H9 (cell line): ENCODE measurements around the gene CBLB. TPM values are rescaled to one million over a fixed set of nuclear protein-coding genes. Genes with fewer than 3 reads are reported as not detected.

Source experiments
- DNase-seq: peaks from one replicate; pipeline ENCODE4 v3.0.0-alpha.2; 2017
- H2AFZ ChIP-seq: one replicate; pipeline ENCODE4 v1.6.1; 2013; ENCODE audit warnings: mild to moderate bottlenecking, low read length, control low read depth, moderate library complexity
- H2AK5ac ChIP-seq: 2 replicates; pipeline ENCODE4 v1.6.1; 2013; ENCODE audit warnings: low read length, control low read depth, mixed read lengths; ENCODE audit not compliant: insufficient read length
- H2BK120ac ChIP-seq: one replicate; pipeline ENCODE4 v1.6.1; 2013; ENCODE audit warnings: low read depth, mild to moderate bottlenecking, low read length, control low read depth, inconsistent platforms; ENCODE audit not compliant: poor library complexity, severe bottlenecking
- H2BK12ac ChIP-seq: 2 replicates; pipeline ENCODE4 v1.6.1; 2013; ENCODE audit warnings: low read length, control low read depth, mixed read lengths, low read depth; ENCODE audit not compliant: insufficient read length
- H2BK15ac ChIP-seq: 2 replicates; pipeline ENCODE4 v1.6.1; 2013; ENCODE audit warnings: low read depth, low read length, control low read depth
- H2BK20ac ChIP-seq: one replicate; pipeline ENCODE4 v1.6.1; 2013; ENCODE audit warnings: low read depth, mild to moderate bottlenecking, low read length, control low read depth, inconsistent platforms; ENCODE audit not compliant: poor library complexity, severe bottlenecking
- H2BK5ac ChIP-seq: 2 replicates; pipeline ENCODE4 v1.6.1; 2013; ENCODE audit warnings: low read length, control low read depth, mixed read lengths; ENCODE audit not compliant: insufficient read length
- H3K14ac ChIP-seq: 2 replicates; pipeline ENCODE4 v1.6.1; 2013; ENCODE audit warnings: low read length, control low read depth; ENCODE audit not compliant: insufficient read depth
- H3K18ac ChIP-seq: 2 replicates; pipeline ENCODE4 v1.6.1; 2013; ENCODE audit warnings: low read depth, mild to moderate bottlenecking, mixed read lengths, low read length, control low read depth; ENCODE audit not compliant: insufficient read length
- H3K23ac ChIP-seq: 2 replicates; pipeline ENCODE4 v1.6.1; 2013; ENCODE audit warnings: low read length, control low read depth, mixed read lengths, low read depth; ENCODE audit not compliant: insufficient read length
- H3K23me2 ChIP-seq: 2 replicates; pipeline ENCODE4 v1.6.1; 2013; ENCODE audit warnings: low read depth, mild to moderate bottlenecking, mixed read lengths, low read length, control low read depth; ENCODE audit not compliant: insufficient read length, poor library complexity, severe bottlenecking
- H3K27ac ChIP-seq: 2 replicates; pipeline ENCODE4 v1.5.1; 2013; ENCODE audit warnings: low read length, control low read depth, mixed read lengths, low read depth; ENCODE audit not compliant: insufficient read length
- H3K27me3 ChIP-seq: 2 replicates; pipeline ENCODE4 v1.6.1; 2013; ENCODE audit warnings: low read length, control low read depth, inconsistent platforms; ENCODE audit not compliant: insufficient read depth
- H3K4ac ChIP-seq: 2 replicates; pipeline ENCODE4 v1.6.1; 2013; ENCODE audit warnings: low read depth, mild to moderate bottlenecking, control low read depth, inconsistent platforms, low read length, moderate library complexity
- H3K4me1 ChIP-seq: 2 replicates; pipeline ENCODE4 v1.6.1; 2013; ENCODE audit warnings: low read length, control low read depth, inconsistent platforms; ENCODE audit not compliant: insufficient read depth
- H3K4me2 ChIP-seq: 2 replicates; pipeline ENCODE4 v1.6.1; 2013; ENCODE audit warnings: low read length, control low read depth, mixed read lengths; ENCODE audit not compliant: insufficient read length, insufficient read depth
- H3K56ac ChIP-seq: 2 replicates; pipeline ENCODE4 v1.6.1; 2013; ENCODE audit warnings: low read depth, mild to moderate bottlenecking, mixed read lengths, low read length, control low read depth; ENCODE audit not compliant: insufficient read length
- H3K79me1 ChIP-seq: 2 replicates; pipeline ENCODE4 v1.6.1; 2013; ENCODE audit warnings: low read depth, mild to moderate bottlenecking, moderate library complexity, low read length, control low read depth, inconsistent platforms; ENCODE audit not compliant: insufficient read depth, poor library complexity, severe bottlenecking
- H3K79me2 ChIP-seq: 2 replicates; pipeline ENCODE4 v1.6.1; 2013; ENCODE audit warnings: low read length, control low read depth, inconsistent platforms; ENCODE audit not compliant: insufficient read depth
- H3K9ac ChIP-seq: 2 replicates; pipeline ENCODE4 v1.6.1; 2013; ENCODE audit warnings: low read length, control low read depth, mixed read lengths; ENCODE audit not compliant: insufficient read length; ENCODE audit errors: extremely low read depth
- H3K9me3 ChIP-seq: one replicate; pipeline ENCODE4 v1.6.1; 2013; ENCODE audit warnings: low read depth, low read length, inconsistent platforms; ENCODE audit not compliant: control insufficient read depth
- H3T11ph ChIP-seq: one replicate; pipeline ENCODE4 v1.6.1; 2013; ENCODE audit warnings: mild to moderate bottlenecking, low read length, control low read depth, inconsistent platforms
- H4K20me1 ChIP-seq: one replicate; pipeline ENCODE4 v1.6.1; 2013; ENCODE audit not compliant: control insufficient read depth, insufficient read length, insufficient read depth
- H4K5ac ChIP-seq: 2 replicates; pipeline ENCODE4 v1.6.1; 2013; ENCODE audit warnings: low read depth, mild to moderate bottlenecking, mixed read lengths, low read length, control low read depth; ENCODE audit not compliant: insufficient read length
- H4K8ac ChIP-seq: replicated peaks from 2 replicates; pipeline ENCODE4 v1.6.1; 2013; ENCODE audit warnings: low read length, control low read depth, mixed read lengths, low read depth; ENCODE audit not compliant: insufficient read length
- H4K91ac ChIP-seq: 2 replicates; pipeline ENCODE4 v1.6.1; 2013; ENCODE audit warnings: low read depth, mild to moderate bottlenecking, moderate library complexity, mixed read lengths, low read length, control low read depth; ENCODE audit not compliant: insufficient read length
- H3K27ac Mint-ChIP-seq, 3 experiments: 2 replicates in 2 of 3; 3 replicates in 1 of 3; pipeline ENCODE4 v1.8.0; 2020 to 2021; ENCODE audit warnings: mixed read lengths in 3 of 3, mild to moderate bottlenecking in 1 of 3, moderate library complexity in 1 of 3
- H3K27me3 Mint-ChIP-seq: 2 replicates; pipeline ENCODE4 v1.8.0; 2021; ENCODE audit warnings: low read depth, mild to moderate bottlenecking, moderate library complexity, mixed read lengths
- H3K36me3 Mint-ChIP-seq, 3 experiments: 2 replicates in 2 of 3; 3 replicates in 1 of 3; pipeline ENCODE4 v1.8.0; 2020 to 2021; ENCODE audit warnings: low read depth in 3 of 3, mixed read lengths in 3 of 3; ENCODE audit not compliant: insufficient read depth in 1 of 3
- H3K4me1 Mint-ChIP-seq, 2 experiments: 2 replicates each; pipeline ENCODE4 v1.8.0; 2020; ENCODE audit warnings: mixed read lengths in 2 of 2
- H3K4me3 Mint-ChIP-seq, 2 experiments: 2 replicates in 1 of 2; 3 replicates in 1 of 2; pipeline ENCODE4 v1.8.0; 2020 to 2021; ENCODE audit warnings: mild to moderate bottlenecking in 2 of 2, mixed read lengths in 2 of 2, moderate library complexity in 1 of 2
- H3K9me3 Mint-ChIP-seq, 2 experiments: 2 replicates in 1 of 2; 3 replicates in 1 of 2; pipeline ENCODE4 v1.8.0; 2020; ENCODE audit warnings: mild to moderate bottlenecking in 2 of 2, mixed read lengths in 2 of 2, moderate library complexity in 1 of 2
- WGBS: extraction: QIAGEN DNeasy Blood & Tissue Kit; methylation state at CpG from one replicate; pipeline ENCODE4 v1.1.7; 2013; ENCODE audit warnings: missing lambda C conversion rate, low lambda C conversion rate, mixed read lengths; ENCODE audit not compliant: insufficient read length; ENCODE audit errors: extremely low coverage; 5-methylcytosine and 5-hydroxymethylcytosine counted together
- total RNA-seq: library from RNA; stranded (reverse); gene quantifications from 2 replicates; pipeline ENCODE4 v1.2.1, GENCODE V29; 2021
- TF ChIP-seq, protein P1 (sequence below): fragments of 200-600 bp; sonication (generic); conservative IDR thresholded peaks from 3 replicates; pipeline ENCODE4 v1.8.0; 2021; ENCODE audit warnings: antibody characterized with exemption, mild to moderate bottlenecking

CBLB gene
- total RNA-seq, 1 experiment from 2014 or later, result 25.7 TPM

DNA sequence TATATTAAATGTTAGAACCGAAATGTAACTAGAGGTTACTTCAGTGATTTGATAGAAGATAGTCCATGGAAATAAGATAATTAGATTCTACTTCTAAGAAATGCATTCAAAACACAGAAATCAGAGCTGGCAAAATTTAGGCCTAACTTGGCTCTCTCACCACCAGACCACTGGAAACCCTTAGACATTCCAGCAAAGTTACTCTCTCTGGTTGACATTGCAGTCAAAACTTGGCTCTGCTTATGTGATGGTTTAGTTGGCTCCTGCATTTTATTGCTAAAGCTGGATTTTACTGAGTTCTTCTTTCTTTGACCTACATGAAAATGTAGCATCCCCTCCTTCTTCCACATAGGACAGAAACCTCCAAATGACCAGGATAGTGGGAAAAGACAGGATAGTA, 35.4 kb upstream of the CBLB start:
- no peak overlapping the region for H2BK12ac ChIP-seq
- no peak overlapping the region for H3K56ac ChIP-seq
- Mint-ChIP-seq H3K4me1 (no peaks in the 10 kb centered on the region), H3K9me3 (no peaks in the 10 kb centered on the region), H3K4me3 (no peak overlapping the region), H3K36me3 (no peaks in the 10 kb centered on the region; a peak in 1 of 7 replicates), H3K27me3 (no peaks in the 10 kb centered on the region), H3K27ac (no peak overlapping the region; a peak in 1 of 7 replicates)
- WGBS, result no CpG with 5 or more reads among the region's 1 CpG
- H4K91ac ChIP-seq, result no peak overlapping the region
- DNase-seq, result no peak
- H3K14ac ChIP-seq, result no peak overlapping the region
- no peaks in the 10 kb centered on the region for H3K4me1 ChIP-seq
- H3K27me3 ChIP-seq, result no peaks in the 10 kb centered on the region
- no peak overlapping the region for H2AFZ ChIP-seq
- H3K9ac ChIP-seq, result no peak overlapping the region
- no peak overlapping the region for H4K8ac ChIP-seq
- no peaks in the 10 kb centered on the region for H3K9me3 ChIP-seq
- no peak overlapping the region for H4K5ac ChIP-seq
- H2BK120ac ChIP-seq, result no peak overlapping the region
- H3K23ac ChIP-seq, result no peak overlapping the region
- H2AK5ac ChIP-seq, result no peak overlapping the region
- no peak overlapping the region for H3K18ac ChIP-seq
- no peaks in the 10 kb centered on the region for H4K20me1 ChIP-seq
- H2BK20ac ChIP-seq, result no peak overlapping the region
- TF ChIP-seq, protein P1, sequence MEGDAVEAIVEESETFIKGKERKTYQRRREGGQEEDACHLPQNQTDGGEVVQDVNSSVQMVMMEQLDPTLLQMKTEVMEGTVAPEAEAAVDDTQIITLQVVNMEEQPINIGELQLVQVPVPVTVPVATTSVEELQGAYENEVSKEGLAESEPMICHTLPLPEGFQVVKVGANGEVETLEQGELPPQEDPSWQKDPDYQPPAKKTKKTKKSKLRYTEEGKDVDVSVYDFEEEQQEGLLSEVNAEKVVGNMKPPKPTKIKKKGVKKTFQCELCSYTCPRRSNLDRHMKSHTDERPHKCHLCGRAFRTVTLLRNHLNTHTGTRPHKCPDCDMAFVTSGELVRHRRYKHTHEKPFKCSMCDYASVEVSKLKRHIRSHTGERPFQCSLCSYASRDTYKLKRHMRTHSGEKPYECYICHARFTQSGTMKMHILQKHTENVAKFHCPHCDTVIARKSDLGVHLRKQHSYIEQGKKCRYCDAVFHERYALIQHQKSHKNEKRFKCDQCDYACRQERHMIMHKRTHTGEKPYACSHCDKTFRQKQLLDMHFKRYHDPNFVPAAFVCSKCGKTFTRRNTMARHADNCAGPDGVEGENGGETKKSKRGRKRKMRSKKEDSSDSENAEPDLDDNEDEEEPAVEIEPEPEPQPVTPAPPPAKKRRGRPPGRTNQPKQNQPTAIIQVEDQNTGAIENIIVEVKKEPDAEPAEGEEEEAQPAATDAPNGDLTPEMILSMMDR, result no peak
- no peak overlapping the region for H3T11ph ChIP-seq
- no peak overlapping the region for H3K27ac ChIP-seq
- H3K79me1 ChIP-seq, result no peaks in the 10 kb centered on the region
- no peak overlapping the region for H2BK15ac ChIP-seq
- no peak overlapping the region for H2BK5ac ChIP-seq
- no peaks in the 10 kb centered on the region for H3K79me2 ChIP-seq
- H3K4ac ChIP-seq, result no peak overlapping the region
- H3K23me2 ChIP-seq, result no peaks in the 10 kb centered on the region
- H3K4me2 ChIP-seq, result no peak overlapping the region
